ENCODE data around the gene DNAJB11.

DNA sequence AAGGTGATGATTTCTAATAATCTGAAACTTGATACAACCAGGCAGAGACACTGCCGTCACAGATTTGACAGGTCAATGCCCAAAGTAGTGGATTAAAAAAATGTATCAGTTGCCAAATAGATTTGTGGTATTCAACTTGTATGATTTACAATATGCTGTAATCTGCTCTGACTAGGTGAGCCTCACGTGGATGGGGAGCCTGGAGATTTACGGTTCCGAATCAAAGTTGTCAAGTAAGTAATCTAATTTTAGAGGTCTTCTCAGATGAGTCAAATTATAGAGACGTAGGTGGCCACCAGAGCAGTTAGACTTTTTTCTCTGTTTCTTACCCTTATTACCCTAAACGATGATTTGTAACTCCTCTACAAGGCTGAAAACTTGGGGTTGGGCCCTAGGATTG, 12.0 kb downstream of the DNAJB11 start:
- TF ChIP-seq CTCF (IDR thresholded peaks at IDR 0.05; ENCODE audit: insufficient read depth, low read length) (no peak), GABPA (IDR thresholded peaks at IDR 0.05; ENCODE audit: low read depth) (no peak), SPI1 (IDR thresholded peaks at IDR 0.05; ENCODE audit: borderline replicate concordance, low read depth) (no peak)

All from HL-60 (cell line).